ENCODE results near the gene CCDC148.

The CCDC148 gene

GRCh38 chr2:158192515-158193443 lies 263.8 kb downstream of the CCDC148 start:
- no peak for TF ChIP-seq FOXP2 (optimal IDR thresholded peaks at IDR 0.05; ENCODE audit: control extremely low read depth, extremely low read length, insufficient read depth)
- no peaks in the 10 kb centered on the region for H3K9me3 ChIP-seq (ENCODE audit: low read depth, low read length)
- no peaks in the 10 kb centered on the region for H3K36me3 ChIP-seq (ENCODE audit: insufficient read depth, low read length)
- H3K4me3 ChIP-seq, result no peak overlapping the region
- H3K9ac ChIP-seq (ENCODE audit: insufficient read length), result no peak overlapping the region
- no peak for DNase-seq (ENCODE audit: low read depth, low spot score)
- no peak overlapping the region for H3K27ac ChIP-seq

DNA sequence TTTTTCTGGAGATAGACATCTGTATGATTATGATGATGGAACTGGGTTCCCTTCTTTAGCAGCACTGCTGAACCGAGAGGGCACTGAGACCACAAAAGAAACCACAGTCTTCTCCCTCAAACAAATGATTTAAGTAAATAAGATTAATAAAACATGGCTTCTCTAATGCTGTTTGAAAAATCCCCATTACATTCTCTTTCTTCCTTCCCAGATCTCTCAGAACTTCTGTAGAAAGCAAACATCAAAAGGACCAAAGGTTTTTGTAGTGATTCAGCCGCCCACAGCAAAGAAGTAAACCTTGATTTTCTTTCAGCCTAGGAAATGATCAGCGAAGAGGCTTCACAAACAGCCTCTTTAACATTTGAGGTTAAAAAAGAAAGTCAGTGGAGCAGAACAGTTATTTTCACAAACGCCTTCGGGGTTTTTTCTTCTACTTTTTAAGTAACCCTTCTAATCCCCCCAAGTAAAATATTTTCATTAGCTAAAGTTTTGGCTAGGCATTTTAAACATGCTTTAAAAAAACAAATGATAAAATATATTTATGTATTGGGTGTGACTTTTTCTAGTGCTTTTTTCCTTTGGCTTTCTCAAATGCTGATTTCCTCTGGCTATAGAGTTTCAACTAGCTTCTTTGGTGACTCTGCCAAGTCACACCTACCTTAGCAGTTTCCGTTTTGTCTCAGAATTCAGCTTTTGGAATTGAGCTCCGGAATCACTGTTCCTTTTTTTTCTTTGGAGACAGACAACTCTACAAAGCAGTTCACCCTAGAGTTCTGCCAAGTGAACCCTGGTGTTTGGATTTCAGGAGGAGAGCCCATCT lies 265.3 kb downstream of the CCDC148 start:
- H3K27ac ChIP-seq, result peak overlapping the region; percentile 94
- peak overlapping the region; percentile 74 for H3K4me3 ChIP-seq
- H3K36me3 ChIP-seq (ENCODE audit: insufficient read depth, low read length), result no peaks in the 10 kb centered on the region
- peak overlapping the region; percentile 69 for H3K9ac ChIP-seq (ENCODE audit: insufficient read length)
- DNase-seq (ENCODE audit: low read depth, low spot score), result no peak
- TF ChIP-seq EZH2 (IDR thresholded peaks at IDR 0.05), result no peak
- no peak for TF ChIP-seq FOXP2 (optimal IDR thresholded peaks at IDR 0.05; ENCODE audit: control extremely low read depth, extremely low read length, insufficient read depth)
- TF ChIP-seq POLR2AphosphoS5 (IDR thresholded peaks at IDR 0.05; ENCODE audit: borderline replicate concordance, low read depth, low read length), result no peak; the same call in 1 of the 2 replicates
- no peaks in the 10 kb centered on the region for H3K9me3 ChIP-seq (ENCODE audit: low read depth, low read length)

GRCh38 chr2:158189526-158189925 lies 267.0 kb downstream of the CCDC148 start:
- TF ChIP-seq FOXP2 (optimal IDR thresholded peaks at IDR 0.05; ENCODE audit: control extremely low read depth, extremely low read length, insufficient read depth) (no peak), POLR2AphosphoS5 (IDR thresholded peaks at IDR 0.05; ENCODE audit: borderline replicate concordance, low read depth, low read length) (no peak), EZH2 (IDR thresholded peaks at IDR 0.05) (no peak)
- no peak for DNase-seq (ENCODE audit: low read depth, low spot score)
- Histone ChIP-seq H3K4me3 (no peak overlapping the region), H3K9ac (ENCODE audit: insufficient read length) (no peak overlapping the region), H3K27ac (no peak overlapping the region), H3K9me3 (ENCODE audit: low read depth, low read length) (no peaks in the 10 kb centered on the region), H3K36me3 (ENCODE audit: insufficient read depth, low read length) (no peaks in the 10 kb centered on the region)

- Histone ChIP-seq H3K36me3 (ENCODE audit: insufficient read depth, low read length) (no peaks in the 10 kb centered on the region), H3K9ac (ENCODE audit: insufficient read length) (no peak overlapping the region), H3K9me3 (ENCODE audit: low read depth, low read length) (no peaks in the 10 kb centered on the region), H3K4me3 (no peak overlapping the region), H3K27ac (no peak overlapping the region)
- TF ChIP-seq POLR2AphosphoS5 (IDR thresholded peaks at IDR 0.05; ENCODE audit: borderline replicate concordance, low read depth, low read length) (no peak), FOXP2 (optimal IDR thresholded peaks at IDR 0.05; ENCODE audit: control extremely low read depth, extremely low read length, insufficient read depth) (no peak), EZH2 (IDR thresholded peaks at IDR 0.05) (no peak)
- no peak for DNase-seq (ENCODE audit: low read depth, low spot score)
Observed at GRCh38 chr2:158187908-158188307, 268.6 kb downstream of the CCDC148 start.

DNA sequence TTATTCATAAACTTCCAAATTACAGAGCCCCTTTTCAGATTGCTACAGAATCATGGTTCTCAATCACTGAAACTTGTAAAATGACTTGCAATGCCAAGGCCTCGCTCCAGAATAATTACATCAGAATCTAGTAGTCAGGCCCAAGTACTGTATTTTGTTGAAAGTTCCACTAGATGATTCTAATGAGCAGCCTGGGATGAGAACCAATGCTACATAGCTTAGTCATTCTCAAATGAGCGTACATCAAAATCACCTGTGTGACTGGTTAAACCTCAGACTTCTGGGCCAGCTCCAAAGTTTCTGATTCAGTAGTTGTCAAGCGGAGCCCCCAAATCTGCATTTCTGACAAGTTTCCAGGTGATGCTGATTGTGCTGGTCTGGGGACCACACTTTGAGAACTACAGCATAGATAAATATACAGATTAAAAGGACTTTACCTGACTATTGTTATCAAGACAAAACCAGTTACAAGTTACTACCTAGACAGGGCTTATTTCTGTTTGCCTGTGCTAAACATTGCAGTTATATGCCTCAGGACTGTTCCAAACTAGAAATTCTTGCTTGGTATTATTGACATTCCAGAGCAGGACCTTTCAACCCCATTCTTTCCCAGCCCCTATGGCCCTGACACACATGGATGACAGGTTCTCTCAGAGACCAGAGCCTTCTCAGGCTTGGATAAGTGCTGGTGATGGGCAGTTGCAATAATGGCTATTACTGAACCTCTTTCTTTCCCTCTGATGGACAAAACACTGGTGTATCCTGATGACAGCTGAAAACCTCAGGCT lies 271.8 kb downstream of the CCDC148 start:
- TF ChIP-seq EZH2 (IDR thresholded peaks at IDR 0.05), result no peak
- TF ChIP-seq POLR2AphosphoS5 (IDR thresholded peaks at IDR 0.05; ENCODE audit: borderline replicate concordance, low read depth, low read length), result no peak
- no peak for TF ChIP-seq FOXP2 (optimal IDR thresholded peaks at IDR 0.05; ENCODE audit: control extremely low read depth, extremely low read length, insufficient read depth)
- H3K27ac ChIP-seq, result no peak overlapping the region
- no peak overlapping the region for H3K9ac ChIP-seq (ENCODE audit: insufficient read length)
- no peaks in the 10 kb centered on the region for H3K9me3 ChIP-seq (ENCODE audit: low read depth, low read length)
- DNase-seq (ENCODE audit: low read depth, low spot score), result no peak
- H3K36me3 ChIP-seq (ENCODE audit: insufficient read depth, low read length), result no peaks in the 10 kb centered on the region
- no peak overlapping the region for H3K4me3 ChIP-seq

GRCh38 chr2:158184001-158184400 lies 272.6 kb downstream of the CCDC148 start:
- Histone ChIP-seq H3K9me3 (ENCODE audit: low read depth, low read length) (no peaks in the 10 kb centered on the region), H3K9ac (ENCODE audit: insufficient read length) (no peak overlapping the region), H3K4me3 (no peak overlapping the region), H3K27ac (no peak overlapping the region), H3K36me3 (ENCODE audit: insufficient read depth, low read length) (no peaks in the 10 kb centered on the region)
- no peak for TF ChIP-seq POLR2AphosphoS5 (IDR thresholded peaks at IDR 0.05; ENCODE audit: borderline replicate concordance, low read depth, low read length)
- TF ChIP-seq EZH2 (IDR thresholded peaks at IDR 0.05), result no peak
- TF ChIP-seq FOXP2 (optimal IDR thresholded peaks at IDR 0.05; ENCODE audit: control extremely low read depth, extremely low read length, insufficient read depth), result no peak
- DNase-seq (ENCODE audit: low read depth, low spot score), result no peak

DNA sequence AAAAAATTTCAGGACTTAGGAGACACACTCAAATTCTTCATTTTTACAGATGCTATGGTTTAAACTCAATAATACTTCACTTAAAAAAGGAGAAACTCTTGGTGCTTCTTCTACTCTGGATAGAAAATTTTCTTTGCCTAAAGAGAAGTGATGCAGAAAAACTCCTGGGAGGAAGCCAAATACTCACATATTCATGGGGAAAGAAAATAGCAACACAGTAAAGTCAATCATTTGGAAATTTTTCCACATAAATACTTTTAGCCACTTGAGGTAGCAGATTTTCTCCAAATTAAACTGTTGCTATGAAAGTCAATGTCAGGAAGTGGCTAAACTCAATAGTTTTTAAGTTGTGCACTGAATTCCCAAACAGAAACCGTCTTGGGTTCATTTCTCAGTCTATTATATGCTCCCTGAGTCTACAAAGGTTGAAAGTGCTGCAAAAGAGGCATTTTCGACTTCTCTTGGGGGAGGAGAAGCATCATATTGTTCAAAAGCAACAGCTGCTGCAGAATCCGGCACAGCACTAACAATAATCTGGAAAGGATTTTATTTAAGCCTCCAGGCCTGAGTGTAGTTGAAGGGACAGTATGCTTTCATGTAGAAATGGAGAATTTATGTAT lies 273.8 kb downstream of the CCDC148 start:
- DNase-seq (ENCODE audit: low read depth, low spot score), result no peak
- Histone ChIP-seq H3K27ac (no peak overlapping the region), H3K4me3 (no peak overlapping the region), H3K36me3 (ENCODE audit: insufficient read depth, low read length) (no peaks in the 10 kb centered on the region), H3K9me3 (ENCODE audit: low read depth, low read length) (no peaks in the 10 kb centered on the region), H3K9ac (ENCODE audit: insufficient read length) (no peak overlapping the region)
- TF ChIP-seq EZH2 (IDR thresholded peaks at IDR 0.05) (no peak), POLR2AphosphoS5 (IDR thresholded peaks at IDR 0.05; ENCODE audit: borderline replicate concordance, low read depth, low read length) (no peak), FOXP2 (optimal IDR thresholded peaks at IDR 0.05; ENCODE audit: control extremely low read depth, extremely low read length, insufficient read depth) (no peak)
